Chondrocyte (in vitro differentiated cells): ENCODE results near the gene BRPF1. TPM values are rescaled to one million over a fixed set of nuclear protein-coding genes. Genes with fewer than 3 reads are reported as not detected.

Source experiments
- DNase-seq: peaks from one replicate; pipeline ENCODE4 v3.0.0; 2021; ENCODE audit warnings: mixed read lengths, low spot score
- H3K27ac Mint-ChIP-seq: one replicate; pipeline ENCODE4 v1.8.0; 2021; ENCODE audit warnings: mild to moderate bottlenecking, moderate library complexity, mixed read lengths; ENCODE audit not compliant: unreplicated experiment
- H3K27me3 Mint-ChIP-seq: 2 replicates; pipeline ENCODE4 v1.8.0; 2021; ENCODE audit warnings: low read depth, mixed read lengths
- H3K36me3 Mint-ChIP-seq: 2 replicates; pipeline ENCODE4 v1.8.0; 2021; ENCODE audit warnings: low read depth, mixed read lengths
- H3K4me1 Mint-ChIP-seq: 2 replicates; pipeline ENCODE4 v1.8.0; 2021; ENCODE audit warnings: low read depth, mild to moderate bottlenecking, mixed read lengths
- H3K4me3 Mint-ChIP-seq: one replicate; pipeline ENCODE4 v1.8.0; 2021; ENCODE audit warnings: mild to moderate bottlenecking, moderate library complexity, mixed read lengths; ENCODE audit not compliant: unreplicated experiment
- H3K9me3 Mint-ChIP-seq: 2 replicates; pipeline ENCODE4 v1.8.0; 2021; ENCODE audit warnings: low read depth, mixed read lengths
- total RNA-seq: library from RNA; stranded (reverse); gene quantifications from 3 replicates; pipeline ENCODE4 v1.2.1, GENCODE V29; 2021
- TF ChIP-seq, protein P1 (sequence below): fragments of 200-600 bp; sonication (generic); IDR thresholded peaks from 2 replicates; pipeline ENCODE4 v1.5.0; 2021; ENCODE audit warnings: antibody characterized with exemption, mild to moderate bottlenecking, moderate library complexity

Gene BRPF1
- total RNA-seq, 1 donor from 2014 or later = 15.5 TPM

DNA sequence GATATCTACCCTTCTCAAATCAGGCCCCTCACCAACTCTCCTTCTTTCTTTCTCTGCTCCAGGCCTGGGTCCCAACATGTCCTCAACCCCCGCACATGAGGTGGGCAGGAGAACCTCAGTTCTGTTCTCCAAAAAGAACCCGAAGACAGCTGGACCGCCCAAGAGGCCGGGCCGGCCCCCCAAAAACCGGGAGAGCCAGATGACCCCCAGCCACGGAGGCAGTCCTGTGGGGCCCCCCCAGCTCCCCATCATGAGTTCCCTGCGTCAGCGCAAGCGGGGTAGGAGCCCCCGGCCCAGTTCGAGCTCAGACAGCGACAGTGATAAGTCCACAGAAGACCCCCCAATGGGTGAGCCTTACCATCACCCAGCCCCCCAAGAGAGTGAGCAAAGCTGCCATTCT, 12.6 kb downstream of the BRPF1 start:
- DNase-seq = no peak
- TF ChIP-seq, protein P1, sequence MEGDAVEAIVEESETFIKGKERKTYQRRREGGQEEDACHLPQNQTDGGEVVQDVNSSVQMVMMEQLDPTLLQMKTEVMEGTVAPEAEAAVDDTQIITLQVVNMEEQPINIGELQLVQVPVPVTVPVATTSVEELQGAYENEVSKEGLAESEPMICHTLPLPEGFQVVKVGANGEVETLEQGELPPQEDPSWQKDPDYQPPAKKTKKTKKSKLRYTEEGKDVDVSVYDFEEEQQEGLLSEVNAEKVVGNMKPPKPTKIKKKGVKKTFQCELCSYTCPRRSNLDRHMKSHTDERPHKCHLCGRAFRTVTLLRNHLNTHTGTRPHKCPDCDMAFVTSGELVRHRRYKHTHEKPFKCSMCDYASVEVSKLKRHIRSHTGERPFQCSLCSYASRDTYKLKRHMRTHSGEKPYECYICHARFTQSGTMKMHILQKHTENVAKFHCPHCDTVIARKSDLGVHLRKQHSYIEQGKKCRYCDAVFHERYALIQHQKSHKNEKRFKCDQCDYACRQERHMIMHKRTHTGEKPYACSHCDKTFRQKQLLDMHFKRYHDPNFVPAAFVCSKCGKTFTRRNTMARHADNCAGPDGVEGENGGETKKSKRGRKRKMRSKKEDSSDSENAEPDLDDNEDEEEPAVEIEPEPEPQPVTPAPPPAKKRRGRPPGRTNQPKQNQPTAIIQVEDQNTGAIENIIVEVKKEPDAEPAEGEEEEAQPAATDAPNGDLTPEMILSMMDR = no peak
- no peak overlapping the region for H3K27ac Mint-ChIP-seq
- peaks cover 43% of the 10 kb centered on the region for H3K36me3 Mint-ChIP-seq
- no peaks in the 10 kb centered on the region for H3K27me3 Mint-ChIP-seq
- no peaks in the 10 kb centered on the region for H3K9me3 Mint-ChIP-seq
- H3K4me1 Mint-ChIP-seq = peaks cover 19% of the 10 kb centered on the region
- no peak overlapping the region for H3K4me3 Mint-ChIP-seq

DNA sequence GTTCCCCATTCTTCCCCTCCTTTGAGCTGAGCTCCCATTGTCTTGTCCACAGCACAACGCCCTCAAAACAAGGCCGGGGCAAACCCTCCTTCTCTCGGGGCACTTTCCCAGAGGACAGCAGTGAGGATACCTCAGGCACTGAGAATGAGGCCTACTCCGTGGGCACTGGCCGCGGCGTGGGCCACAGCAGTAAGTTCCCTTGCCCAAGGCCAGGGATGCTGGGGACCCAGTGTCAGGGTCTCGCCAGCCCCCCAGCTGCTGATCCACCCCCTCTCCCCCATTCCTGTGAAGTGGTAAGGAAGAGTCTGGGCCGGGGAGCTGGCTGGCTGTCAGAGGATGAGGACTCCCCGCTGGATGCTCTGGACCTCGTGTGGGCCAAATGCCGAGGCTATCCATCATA, 14.0 kb downstream of the BRPF1 start:
- no peaks in the 10 kb centered on the region for H3K27me3 Mint-ChIP-seq
- no peak for DNase-seq
- H3K4me1 Mint-ChIP-seq = peaks cover 29% of the 10 kb centered on the region
- peaks cover 33% of the 10 kb centered on the region for H3K36me3 Mint-ChIP-seq
- H3K9me3 Mint-ChIP-seq = no peaks in the 10 kb centered on the region
- H3K27ac Mint-ChIP-seq = no peak overlapping the region
- no peak overlapping the region for H3K4me3 Mint-ChIP-seq
- TF ChIP-seq, protein P1 = no peak

DNA sequence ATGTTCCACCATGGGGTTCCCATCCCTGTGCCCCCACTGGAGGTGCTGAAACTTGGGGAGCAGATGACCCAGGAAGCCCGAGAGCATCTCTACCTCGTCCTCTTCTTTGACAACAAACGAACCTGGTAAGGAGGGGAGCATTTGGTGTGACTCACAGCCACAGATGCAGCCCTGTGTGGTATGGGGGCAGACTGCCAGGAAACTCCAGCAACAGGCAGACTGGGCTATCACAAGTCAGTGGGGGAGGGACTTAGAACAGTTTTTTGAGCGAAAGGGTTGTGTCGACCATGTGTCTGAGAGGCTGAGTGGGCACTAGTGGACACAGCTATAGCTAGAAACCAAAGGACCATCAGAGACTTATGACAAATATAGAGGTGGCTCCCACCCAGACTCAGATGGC, 14.8 kb downstream of the BRPF1 start:
- no peaks in the 10 kb centered on the region for H3K9me3 Mint-ChIP-seq
- no peak overlapping the region for H3K4me3 Mint-ChIP-seq
- peak overlapping the region; percentile 61 for H3K27ac Mint-ChIP-seq
- TF ChIP-seq, protein P1 = no peak
- no peaks in the 10 kb centered on the region for H3K27me3 Mint-ChIP-seq
- H3K4me1 Mint-ChIP-seq = peaks cover 38% of the 10 kb centered on the region
- DNase-seq = no peak
- peaks cover 29% of the 10 kb centered on the region for H3K36me3 Mint-ChIP-seq

DNA sequence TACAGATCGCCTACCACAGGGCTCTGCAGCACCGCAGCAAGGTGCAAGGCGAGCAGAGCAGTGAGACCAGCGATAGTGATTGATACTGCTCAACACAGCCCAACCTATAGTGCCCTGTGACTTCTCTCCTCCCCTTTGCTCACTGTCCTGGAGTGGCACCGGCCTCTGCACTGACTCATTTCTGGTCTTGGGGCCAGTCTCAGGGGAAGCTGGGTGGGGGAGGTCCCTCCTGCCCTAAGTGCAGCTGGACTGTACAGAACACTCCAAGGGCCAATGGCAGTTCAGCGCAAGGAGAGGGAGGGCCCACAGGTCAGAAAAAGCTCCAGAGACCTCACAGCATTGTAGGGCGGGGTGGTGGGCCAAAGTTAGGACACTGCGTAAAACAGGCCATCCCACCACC, 15.7 kb downstream of the BRPF1 start:
- no peak overlapping the region for H3K27ac Mint-ChIP-seq
- no peak for DNase-seq
- no peaks in the 10 kb centered on the region for H3K9me3 Mint-ChIP-seq
- no peak overlapping the region for H3K4me3 Mint-ChIP-seq
- H3K36me3 Mint-ChIP-seq = peaks cover 35% of the 10 kb centered on the region
- H3K27me3 Mint-ChIP-seq = no peaks in the 10 kb centered on the region
- H3K4me1 Mint-ChIP-seq = peaks cover 45% of the 10 kb centered on the region
- TF ChIP-seq, protein P1 = no peak

DNA sequence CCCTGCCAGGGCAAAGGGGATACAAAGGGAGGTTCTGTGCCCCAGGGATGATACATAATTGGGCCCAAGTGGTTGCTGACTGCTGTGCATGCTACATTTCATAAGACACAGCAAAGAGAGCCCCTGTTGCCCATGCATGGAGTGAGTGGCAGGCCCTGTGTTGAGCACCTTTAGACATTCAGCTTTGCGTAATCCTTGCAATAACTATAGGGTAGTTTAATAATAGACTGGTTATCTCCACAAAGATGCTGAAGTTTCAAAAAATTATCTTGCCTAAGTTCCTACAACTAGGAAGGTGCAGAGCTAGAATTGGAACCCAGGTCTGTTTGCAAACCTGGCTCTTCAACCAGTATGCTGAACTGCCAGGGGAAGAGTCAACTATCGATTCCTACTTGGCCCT, 16.5 kb downstream of the BRPF1 start:
- H3K27me3 Mint-ChIP-seq = no peaks in the 10 kb centered on the region
- H3K4me3 Mint-ChIP-seq = no peak overlapping the region
- TF ChIP-seq, protein P1 = no peak
- H3K27ac Mint-ChIP-seq = peak overlapping the region; percentile 59
- H3K9me3 Mint-ChIP-seq = no peaks in the 10 kb centered on the region
- peaks cover 31% of the 10 kb centered on the region for H3K36me3 Mint-ChIP-seq
- DNase-seq = no peak
- peaks cover 45% of the 10 kb centered on the region for H3K4me1 Mint-ChIP-seq
